A673 (cell line): ENCODE data around the gene LAMP5. TPM values are rescaled to one million over a fixed set of nuclear protein-coding genes. Genes with fewer than 3 reads are reported as not detected.

Source experiments
- BruUV-seq: library from RNA; stranded (reverse); fragments of 400-500 nt; replicated peaks from 2 replicates; lab custom pipeline; 2021; lab: Mats Ljungman, UMichigan
- CTCF ChIA-PET: fragments of 300-600 bp; sonication (Branson Sonifier 250); formaldehyde crosslinking; loops from one replicate; lab custom pipeline; 2022; ENCODE audit warnings: antibody characterized with exemption; lab: Charles Lee
- POLR2A ChIA-PET: fragments of 300-600 bp; sonication (Branson Sonifier 250); formaldehyde crosslinking; loops from one replicate; lab custom pipeline; 2022; ENCODE audit warnings: antibody characterized with exemption; ENCODE audit not compliant: low non-redundant PET; lab: Charles Lee
- DNase-seq: peaks from one replicate; pipeline ENCODE4 v3.0.0-alpha.2; 2015; ENCODE audit warnings: low spot score
- H3K27ac ChIP-seq: fragments of 200-600 bp; sonication (generic); 2 replicates; pipeline ENCODE4 v1.5.1; 2016; ENCODE audit warnings: mixed run types, low read depth, mild to moderate bottlenecking, mixed read lengths, antibody characterized with exemption, low read length; ENCODE audit not compliant: poor library complexity, severe bottlenecking
- H3K27me3 ChIP-seq: fragments of 200-600 bp; sonication (generic); replicated peaks from 2 replicates; pipeline ENCODE4 v1.6.1; 2017; ENCODE audit warnings: mixed run types, low read depth, mild to moderate bottlenecking, mixed read lengths, antibody characterized with exemption, low read length; ENCODE audit not compliant: insufficient read depth, poor library complexity
- H3K36me3 ChIP-seq: fragments of 200-600 bp; sonication (generic); 2 replicates; pipeline ENCODE4 v1.6.1; 2016; ENCODE audit warnings: mixed run types, mild to moderate bottlenecking, mixed read lengths, antibody characterized with exemption, low read length; ENCODE audit not compliant: insufficient read depth, poor library complexity, severe bottlenecking
- H3K4me1 ChIP-seq: fragments of 200-600 bp; sonication (generic); 2 replicates; pipeline ENCODE4 v1.6.1; 2017; ENCODE audit warnings: mixed run types, mild to moderate bottlenecking, mixed read lengths, antibody characterized with exemption, low read length; ENCODE audit not compliant: insufficient read depth, poor library complexity, severe bottlenecking
- H3K4me3 ChIP-seq: fragments of 200-600 bp; sonication (generic); 2 replicates; pipeline ENCODE4 v1.5.1; 2016; ENCODE audit warnings: low read depth, mixed run types, mild to moderate bottlenecking, mixed read lengths, low read length; ENCODE audit not compliant: poor library complexity, severe bottlenecking
- H3K9me3 ChIP-seq: fragments of 200-600 bp; sonication (generic); 2 replicates; pipeline ENCODE4 v1.6.1; 2016; ENCODE audit warnings: mixed run types, low read depth, mild to moderate bottlenecking, mixed read lengths, antibody characterized with exemption, low read length; ENCODE audit not compliant: poor library complexity, severe bottlenecking
- CTCF ChIP-seq: fragments of 300-800, 200-600 bp; sonication (generic); conservative IDR thresholded peaks from 2 replicates; pipeline ENCODE4 v1.5.1; 2017; ENCODE audit warnings: low read depth, mild to moderate bottlenecking, antibody characterized with exemption, low read length, moderate library complexity, mixed read lengths
- EZH2 ChIP-seq: fragments of 200-600 bp; sonication (generic); IDR thresholded peaks from 2 replicates; pipeline ENCODE4 v1.6.1; 2017; ENCODE audit warnings: borderline replicate concordance, low read depth, mild to moderate bottlenecking, mixed read lengths, antibody characterized with exemption, low read length; ENCODE audit not compliant: poor library complexity, severe bottlenecking
- intact Hi-C: fragments of 100-400 bp; cut with micrococcal nuclease; formaldehyde crosslinking; loops from one replicate; pipeline ENCODE4 v1.10.0; 2022; ENCODE audit not compliant: unreplicated experiment
- total RNA-seq: library from RNA; stranded (reverse); gene quantifications from 2 replicates; pipeline ENCODE4 v1.2.3, GENCODE V29; 2021

The LAMP5 gene
- total RNA-seq, 1 experiment from 2014 or later: not detected

- TF ChIP-seq EZH2 (no peak), CTCF (no peak)
- CTCF ChIA-PET: no interaction called here
These were observed 38.9 kb upstream of the LAMP5 start for GRCh38 chr20:9475456-9475855.

GRCh38 chr20:9476174-9476573 is 38.2 kb upstream of the LAMP5 start:
- ChIA-PET POLR2A (no interaction called here), CTCF (no interaction called here)
- no peak for TF ChIP-seq EZH2
- no peaks in the 10 kb centered on the region for H3K9me3 ChIP-seq
- DNase-seq: no peak
- peaks cover 8% of the 10 kb centered on the region for H3K27me3 ChIP-seq
- no peaks in the 10 kb centered on the region for H3K36me3 ChIP-seq
- BruUV-seq: no TSS peak
- H3K4me3 ChIP-seq: no peak overlapping the region
- no peak overlapping the region for H3K27ac ChIP-seq
- intact Hi-C loops: no loop called here
- peaks cover 4% of the 10 kb centered on the region for H3K4me1 ChIP-seq

More at GRCh38 chr20:9475456-9475855, 38.9 kb upstream of the LAMP5 start:
- H3K4me3 ChIP-seq: no peak overlapping the region
- no peak overlapping the region for H3K27ac ChIP-seq
- peaks cover 4% of the 10 kb centered on the region for H3K4me1 ChIP-seq
- intact Hi-C loops: no loop called here
- no peak for DNase-seq
- POLR2A ChIA-PET: no interaction called here
- peaks cover 8% of the 10 kb centered on the region for H3K27me3 ChIP-seq
- no TSS peak for BruUV-seq
- no peaks in the 10 kb centered on the region for H3K9me3 ChIP-seq
- no peaks in the 10 kb centered on the region for H3K36me3 ChIP-seq

DNA sequence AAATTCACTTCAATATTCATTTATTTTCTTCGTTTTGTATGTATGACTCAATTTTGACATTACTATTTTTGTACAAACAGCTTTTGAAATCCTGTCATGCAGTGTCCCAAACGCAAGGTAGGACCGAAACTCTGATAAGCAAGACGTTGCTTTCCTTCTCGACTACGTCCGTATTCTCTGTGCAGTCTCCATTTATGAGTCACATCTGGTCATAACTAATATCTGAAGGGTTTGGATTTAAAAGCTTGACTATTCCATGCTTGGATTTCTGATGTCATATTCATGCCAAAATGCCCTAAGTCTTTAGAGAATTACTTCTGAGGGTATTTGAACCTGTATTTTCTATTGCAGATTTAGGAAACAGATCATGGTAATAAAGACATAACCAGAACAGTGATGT is 37.8 kb upstream of the LAMP5 start:
- no TSS peak for BruUV-seq
- no peak for TF ChIP-seq CTCF
- no peak for TF ChIP-seq EZH2
- intact Hi-C loops: no loop called here
- Histone ChIP-seq H3K27ac (no peak overlapping the region), H3K4me1 (peaks cover 4% of the 10 kb centered on the region), H3K4me3 (no peak overlapping the region), H3K9me3 (no peaks in the 10 kb centered on the region), H3K27me3 (peaks cover 8% of the 10 kb centered on the region), H3K36me3 (no peaks in the 10 kb centered on the region)
- CTCF ChIA-PET: no interaction called here
- POLR2A ChIA-PET: no interaction called here
- DNase-seq: no peak

- Histone ChIP-seq H3K4me1 (peaks cover 4% of the 10 kb centered on the region), H3K4me3 (no peak overlapping the region), H3K27me3 (peaks cover 8% of the 10 kb centered on the region), H3K9me3 (no peaks in the 10 kb centered on the region), H3K36me3 (no peaks in the 10 kb centered on the region), H3K27ac (no peak overlapping the region)
- TF ChIP-seq EZH2: no peak
- no peak for TF ChIP-seq CTCF
- no TSS peak for BruUV-seq
- intact Hi-C loops: no loop called here
- CTCF ChIA-PET: no interaction called here
- POLR2A ChIA-PET: no interaction called here
- no peak for DNase-seq
These were observed 35.6 kb upstream of the LAMP5 start for GRCh38 chr20:9478771-9479170.
